HG03354 (cell line): ENCODE measurements around the gene POLR3H.

Experiments used
- ATAC-seq: cut with Tn5 transposase; IDR thresholded peaks from one replicate; pipeline ENCODE4 v1.9.1; 2021; ENCODE audit warnings: mild to moderate bottlenecking; ENCODE audit not compliant: unreplicated experiment, poor library complexity, severe bottlenecking

Gene POLR3H

DNA sequence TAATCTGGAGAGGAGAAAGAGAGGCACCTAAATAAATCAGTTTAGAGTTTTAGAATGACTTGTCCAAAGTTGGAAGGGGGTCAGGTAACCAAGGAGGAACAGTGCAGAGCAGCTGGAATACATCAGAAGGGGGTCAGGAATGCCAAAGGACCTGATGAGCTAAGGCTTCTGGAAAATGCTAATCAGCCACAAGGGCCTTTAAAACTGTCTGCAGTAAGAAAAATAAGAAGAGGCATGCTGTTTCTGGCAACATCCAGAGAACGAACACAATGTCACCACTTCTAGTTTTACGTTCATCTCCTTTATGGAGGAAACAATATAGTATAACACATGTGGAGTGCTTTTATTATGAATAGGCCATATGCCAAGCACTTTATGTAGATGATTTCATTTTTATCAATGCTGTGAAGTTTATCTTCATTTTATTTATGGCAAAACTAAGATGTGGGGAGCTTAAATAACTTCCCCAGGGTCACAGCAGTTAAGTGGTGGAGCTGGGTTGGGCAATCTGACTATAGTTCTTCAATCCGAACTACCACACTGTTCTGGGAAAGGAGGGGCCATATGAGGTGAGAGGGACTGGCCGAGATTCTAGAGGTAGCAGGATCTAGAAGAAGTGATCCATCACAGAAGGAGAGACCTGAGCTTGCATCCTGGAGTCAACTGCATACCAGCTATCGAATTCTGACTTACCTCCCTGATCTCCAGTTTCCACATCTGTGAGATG is 52.7 kb downstream of the POLR3H start:
- ATAC-seq = no peak

DNA sequence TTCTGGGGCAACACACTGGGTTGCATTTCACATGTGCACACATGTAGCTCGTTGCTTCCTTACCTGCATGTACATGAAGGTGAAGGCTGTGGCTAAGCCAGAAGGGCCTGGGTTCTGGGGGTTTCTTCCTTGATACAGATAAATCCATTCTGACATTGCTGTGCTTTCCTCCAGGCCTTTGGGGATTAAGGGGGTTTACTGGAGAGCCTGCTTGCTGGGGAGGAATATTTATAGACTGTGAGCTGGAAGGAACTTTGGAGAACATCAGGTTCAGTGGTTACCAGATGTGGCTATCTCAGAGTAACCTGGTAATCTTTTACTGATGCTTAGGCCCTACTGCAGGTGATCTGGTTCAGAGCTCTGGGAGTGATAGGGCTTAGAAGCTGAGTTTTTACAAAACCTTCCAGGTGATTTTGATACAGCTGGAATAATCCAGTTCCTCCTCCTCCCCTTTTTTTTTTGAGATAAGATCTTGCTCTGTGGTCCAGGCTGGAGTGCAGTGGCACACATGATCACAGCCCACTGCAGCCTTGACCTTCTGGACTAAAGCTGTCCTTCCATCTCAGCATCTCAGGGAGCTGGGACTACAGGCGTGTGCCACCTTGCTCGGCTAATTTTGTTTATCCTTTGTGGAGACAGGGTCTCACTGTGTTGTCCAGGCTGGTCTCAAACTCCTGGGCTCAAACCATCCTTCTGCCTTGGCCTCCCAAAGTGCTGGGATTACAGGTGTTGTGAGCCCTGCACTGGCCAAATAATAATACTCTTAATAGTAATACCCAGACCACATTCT is 55.5 kb downstream of the POLR3H start:
- no peak for ATAC-seq

DNA sequence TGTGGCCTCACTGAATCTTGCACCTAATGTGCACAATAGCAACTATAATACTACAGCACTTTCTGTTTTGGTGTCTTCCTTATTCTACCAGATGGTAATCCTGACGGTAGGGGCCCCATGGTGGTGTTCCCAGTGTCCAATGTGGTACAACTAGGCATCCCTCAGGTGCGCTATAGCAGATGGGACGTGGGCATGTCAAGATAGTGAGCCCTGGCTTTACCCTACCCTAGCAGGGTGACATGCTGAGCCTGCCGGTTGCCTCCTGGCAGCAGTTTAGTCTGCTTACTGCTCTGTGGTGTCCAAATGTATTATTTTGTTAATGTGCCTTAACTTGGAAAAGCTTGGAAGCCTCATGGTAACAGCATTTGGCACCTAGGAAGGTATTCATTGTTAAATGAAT is 56.2 kb downstream of the POLR3H start:
- ATAC-seq = no peak

DNA sequence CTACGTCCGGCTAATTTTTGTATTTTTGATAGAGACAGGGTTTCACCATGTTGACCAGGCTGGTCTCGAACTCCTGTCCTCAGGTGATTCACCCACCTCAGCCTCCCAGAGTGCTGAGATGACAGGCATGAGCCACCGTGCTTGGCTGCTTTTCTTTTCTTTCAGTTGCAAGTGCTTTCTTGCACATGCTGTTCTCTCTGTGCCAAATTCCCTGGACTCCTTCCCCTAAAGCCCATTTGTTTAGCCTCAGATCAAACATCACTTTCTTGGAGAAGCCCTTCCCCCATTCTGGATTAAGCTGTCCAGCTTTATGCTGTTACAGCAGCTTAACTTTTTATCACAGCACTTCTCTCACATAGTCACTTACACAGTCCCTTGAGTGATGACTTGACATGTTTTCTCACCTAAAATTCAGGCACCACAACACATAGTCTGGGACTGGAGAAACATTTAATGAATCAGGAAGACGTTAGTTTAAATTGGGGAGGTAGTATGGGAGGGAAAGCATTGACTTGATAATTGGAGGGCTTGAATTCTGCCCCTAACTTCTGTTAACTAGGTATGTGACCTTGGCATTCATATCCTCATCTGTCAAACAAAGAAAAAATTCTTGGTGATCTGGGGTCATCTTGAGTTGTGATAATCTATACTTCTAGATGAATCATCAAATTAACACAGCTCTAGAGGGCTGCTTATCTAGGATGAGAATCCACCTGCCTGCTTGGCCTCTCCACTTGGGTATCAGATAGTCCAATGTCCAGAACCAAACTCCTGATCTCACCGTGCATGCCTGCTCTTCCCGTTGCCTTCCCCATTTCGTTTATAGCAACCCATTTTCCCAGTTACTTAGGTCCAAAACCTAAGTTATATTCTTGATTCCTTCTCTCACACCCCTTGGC is 57.0 kb downstream of the POLR3H start:
- no peak for ATAC-seq

DNA sequence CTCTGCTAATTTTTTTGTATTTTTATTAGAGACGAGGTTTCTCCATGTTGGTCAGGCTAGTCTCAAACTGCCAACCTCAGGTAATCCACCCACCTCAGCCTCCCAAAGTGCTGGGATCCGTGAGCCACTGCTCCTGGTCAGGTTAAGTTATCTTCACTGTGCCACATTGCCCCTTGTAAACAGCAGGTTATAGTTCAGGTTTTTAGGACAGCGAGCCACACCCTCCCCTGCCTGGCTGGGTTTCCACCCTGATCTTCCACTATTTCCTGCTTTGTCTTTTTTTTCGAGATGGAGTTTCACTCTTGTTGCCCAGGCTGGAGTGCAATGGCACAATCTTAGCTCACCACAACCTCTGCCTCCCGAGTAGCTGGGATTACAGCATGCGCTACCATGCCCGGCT is 59.2 kb downstream of the POLR3H start:
- no peak for ATAC-seq

DNA sequence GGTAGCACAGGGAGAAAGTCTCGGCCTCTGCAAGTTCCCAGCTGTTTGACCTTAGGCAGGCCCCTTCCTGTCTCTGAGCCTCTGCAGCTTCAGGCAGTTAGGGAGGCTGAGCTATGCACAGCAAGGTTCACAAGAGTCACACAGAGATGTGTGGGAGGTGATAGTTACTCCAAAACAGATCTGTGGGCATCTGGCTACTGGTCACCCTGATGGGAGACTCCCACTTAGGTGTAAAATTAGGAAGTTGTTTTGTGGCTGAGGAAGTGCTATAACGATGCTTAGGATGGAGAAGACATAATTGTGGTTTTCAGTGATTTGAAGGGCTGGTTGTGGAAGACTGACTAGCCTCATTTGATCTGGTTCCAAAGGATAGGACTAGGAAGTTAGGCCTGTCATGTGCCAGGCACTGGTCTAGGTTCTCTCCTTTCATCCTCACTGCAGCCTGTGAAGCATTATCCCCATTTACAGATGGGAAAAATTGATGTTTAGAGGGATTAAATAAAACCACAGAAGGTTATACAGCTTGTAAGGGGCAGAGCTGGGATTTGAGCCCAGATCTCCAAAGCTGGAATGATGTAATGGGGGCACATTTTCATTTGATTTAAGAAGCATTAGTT is 61.8 kb downstream of the POLR3H start:
- no peak for ATAC-seq

DNA sequence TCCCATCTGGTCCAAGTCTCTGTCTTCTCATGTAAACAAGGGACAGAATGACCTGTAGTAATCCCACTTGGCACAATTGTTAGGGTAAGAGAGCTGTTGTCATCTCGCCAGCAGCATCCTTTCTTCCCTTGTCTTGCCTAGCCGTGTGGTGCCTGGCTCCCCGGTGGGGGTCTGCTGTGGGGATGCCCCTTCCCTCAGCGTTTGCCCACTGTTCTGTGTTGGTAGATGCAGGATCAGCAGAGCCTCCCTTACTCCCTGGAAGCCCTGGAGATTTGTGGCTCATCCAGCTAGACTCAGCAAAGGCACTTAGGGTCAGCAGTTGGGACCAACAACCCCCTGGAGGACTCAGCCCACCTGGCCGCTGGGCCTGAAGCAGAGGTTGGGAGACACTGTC is 62.3 kb downstream of the POLR3H start:
- ATAC-seq = no peak

DNA sequence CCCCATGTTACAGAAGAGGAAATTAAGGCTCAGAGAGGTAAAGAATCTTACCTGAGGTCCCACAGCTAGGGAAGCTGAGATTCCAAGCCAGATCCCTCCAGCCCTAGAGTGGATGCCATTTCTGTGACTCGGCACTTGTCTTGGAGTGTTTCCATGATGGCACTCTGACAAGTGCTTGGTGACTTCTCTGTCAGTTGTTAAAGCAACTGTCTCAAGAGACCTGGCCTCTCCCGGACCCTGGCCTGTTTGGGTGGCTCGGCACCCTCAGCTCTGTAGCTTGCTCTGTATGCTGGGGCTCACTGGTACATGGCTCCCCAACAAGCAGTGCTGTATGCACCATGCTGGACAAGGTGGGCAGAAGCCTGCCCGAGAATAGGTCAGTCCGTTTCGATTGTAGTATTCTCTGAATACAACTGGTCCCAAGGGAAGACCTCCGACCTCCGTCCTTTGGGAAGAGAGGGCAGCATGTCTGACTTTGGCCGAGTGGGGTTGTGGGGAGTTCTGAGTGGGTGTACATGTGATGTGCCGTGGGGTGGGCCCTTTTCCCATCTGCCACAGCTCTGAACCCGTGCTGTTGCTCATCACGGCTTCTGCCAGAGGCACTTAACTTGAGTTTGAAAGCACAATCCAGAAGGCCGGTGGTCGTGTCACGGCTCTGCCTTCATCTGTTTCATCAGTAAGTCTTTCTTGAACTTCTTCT is 63.0 kb downstream of the POLR3H start:
- ATAC-seq = no peak

DNA sequence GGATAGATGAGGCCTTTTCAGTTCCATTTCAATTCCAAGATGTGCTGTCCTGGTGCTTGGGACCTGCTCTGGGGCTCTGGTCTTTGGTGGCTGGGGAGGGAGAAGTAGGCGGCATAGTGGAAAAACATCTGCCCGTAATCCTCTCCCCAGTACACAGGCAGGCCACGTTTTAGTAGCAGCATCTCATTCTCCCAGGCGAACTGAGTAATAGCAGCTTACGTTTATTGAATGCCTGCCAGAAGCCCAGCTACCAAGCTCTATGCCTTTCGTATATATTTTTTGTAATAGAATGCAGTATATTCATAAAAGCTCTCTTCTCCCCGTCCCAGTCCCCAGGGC is 63.9 kb downstream of the POLR3H start:
- ATAC-seq = no peak

DNA sequence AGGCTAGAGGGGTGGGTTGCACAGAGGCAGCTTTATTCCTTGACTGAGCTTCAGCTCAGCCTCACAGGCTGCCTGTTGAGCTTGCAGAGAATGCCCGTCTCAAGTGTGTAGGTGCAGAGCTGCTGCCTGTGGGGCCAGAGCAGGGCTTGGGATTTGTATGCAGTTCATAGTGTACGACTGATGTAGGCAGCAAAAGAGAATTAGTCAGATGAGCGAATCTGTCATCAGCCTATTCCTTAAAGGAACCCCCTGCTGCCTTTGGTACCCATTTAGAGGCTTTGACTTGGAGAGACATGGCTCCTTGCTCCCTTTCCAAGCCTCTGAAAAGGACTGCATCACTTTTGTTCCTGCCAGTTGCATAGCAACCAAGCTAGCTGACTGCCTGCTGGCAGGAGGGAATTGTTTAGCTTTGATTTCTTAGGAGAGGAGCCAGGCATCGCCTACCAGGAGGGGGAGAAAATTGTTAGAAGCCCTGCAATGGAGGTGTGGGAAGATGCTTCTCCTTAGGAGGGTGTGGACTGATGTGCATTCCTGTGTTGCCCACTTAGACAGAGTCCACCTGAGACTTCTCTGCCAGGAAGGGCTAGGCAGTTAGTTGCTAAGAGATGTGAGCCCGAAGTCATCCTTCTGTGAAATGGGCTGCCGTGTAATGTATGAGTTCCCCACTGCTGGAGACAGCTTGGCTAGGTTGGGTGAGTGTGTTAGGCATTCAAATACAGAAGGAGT is 64.4 kb downstream of the POLR3H start:
- no peak for ATAC-seq

DNA sequence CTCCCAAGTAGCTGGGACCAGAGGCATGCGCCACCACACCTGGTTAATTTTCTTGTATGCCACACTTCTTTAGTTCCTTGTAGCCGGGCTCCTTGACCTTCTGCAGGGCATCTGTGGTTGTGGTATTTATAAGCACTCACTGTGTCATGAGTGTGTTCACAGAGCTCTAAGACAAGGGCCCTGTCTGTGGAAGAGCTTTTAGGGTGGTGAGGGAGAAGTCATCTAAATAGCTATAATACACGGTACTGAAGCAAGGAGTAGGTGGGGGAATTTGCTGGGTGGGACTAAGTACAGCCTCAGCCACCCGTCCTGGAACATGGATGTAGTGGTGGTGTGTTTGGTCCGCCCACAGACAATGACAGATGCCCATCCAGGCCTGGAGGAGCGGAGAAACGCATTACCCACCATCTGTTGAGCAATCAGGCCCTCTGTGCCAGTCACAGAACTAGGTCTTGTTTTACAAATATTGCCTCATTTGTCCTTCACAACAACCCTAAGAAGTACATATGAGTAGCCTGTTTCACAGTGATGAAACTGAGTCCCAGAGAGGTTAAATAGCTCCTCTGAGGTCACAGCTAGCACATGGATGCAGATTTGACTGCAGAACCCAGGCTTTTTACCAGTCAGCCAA is 65.3 kb downstream of the POLR3H start:
- ATAC-seq = no peak

DNA sequence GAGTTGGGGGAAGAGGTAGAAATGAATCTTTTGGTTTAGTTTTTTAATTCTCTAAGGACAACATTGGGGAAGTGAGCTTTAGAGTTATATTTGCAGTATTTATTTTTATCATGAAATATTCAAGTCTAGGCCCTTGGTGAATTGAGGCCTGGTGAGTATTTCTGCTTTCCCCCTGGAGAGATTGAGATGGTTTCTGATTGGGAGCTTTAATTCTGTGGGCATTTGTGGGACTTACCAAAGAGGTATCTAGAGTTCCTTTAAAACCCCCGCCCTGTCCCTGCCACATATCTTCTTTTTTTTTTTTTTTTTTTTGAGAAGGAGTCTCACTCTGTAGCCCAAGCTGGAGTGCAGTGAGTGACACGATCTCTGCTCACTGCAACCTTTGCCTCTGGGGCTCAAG is 65.8 kb downstream of the POLR3H start:
- no peak for ATAC-seq
